Esophagus (tissue), 2 donors: ENCODE results near the gene ZKSCAN8. TPM values are rescaled to one million over a fixed set of nuclear protein-coding genes. Genes with fewer than 3 reads are reported as not detected.
"Not testable (repeated sequence)": the region's sequence is repeated elsewhere in the genome, so short reads cannot be mapped to it uniquely, and the experiment has no call there.

ENCODE experiments used
- H3K27ac ChIP-seq, 2 donors: one replicate each; pipeline ENCODE4 v1.5.1; 2013; ENCODE audit warnings: low read depth in 2 of 2, mild to moderate bottlenecking in 2 of 2, inconsistent platforms in 1 of 2, low read length in 1 of 2, moderate library complexity in 1 of 2
- H3K27me3 ChIP-seq, 2 donors: one replicate each; pipeline ENCODE4 v1.6.1; 2013; ENCODE audit warnings: low read length in 2 of 2, control low read depth in 1 of 2, mild to moderate bottlenecking in 1 of 2; ENCODE audit not compliant: insufficient read depth in 2 of 2, control insufficient read depth in 1 of 2
- H3K36me3 ChIP-seq, 2 donors: one replicate each; pipeline ENCODE4 v1.6.1; 2013; ENCODE audit warnings: low read length in 1 of 2; ENCODE audit not compliant: control insufficient read depth in 2 of 2, insufficient read depth in 2 of 2
- H3K4me1 ChIP-seq, 2 donors: one replicate each; pipeline ENCODE4 v1.6.1; 2013; ENCODE audit warnings: low read length in 1 of 2; ENCODE audit not compliant: control insufficient read depth in 2 of 2, insufficient read depth in 2 of 2
- H3K4me3 ChIP-seq, 2 donors: one replicate each; pipeline ENCODE4 v1.5.1; 2013; ENCODE audit warnings: low read length in 2 of 2, mild to moderate bottlenecking in 2 of 2, low read depth in 1 of 2, moderate library complexity in 1 of 2
- H3K9me3 ChIP-seq, 2 donors: one replicate each; pipeline ENCODE4 v1.6.1; 2013; ENCODE audit warnings: mild to moderate bottlenecking in 2 of 2, low read depth in 1 of 2, low read length in 1 of 2, moderate library complexity in 1 of 2; ENCODE audit not compliant: control insufficient read depth in 2 of 2, insufficient read depth in 1 of 2
- WGBS, 2 donors: extraction: QIAGEN DNeasy Blood & Tissue Kit; methylation state at CpG; one replicate each; pipeline ENCODE4 v1.1.7; 2013; 5-methylcytosine and 5-hydroxymethylcytosine counted together
- polyA plus RNA-seq, 2 donors: library from polyadenylated mRNA; stranded (reverse); fragments of 200-250 nt; gene quantifications; one replicate each; pipeline ENCODE4 v1.2.3, GENCODE V29; 2013
- donor health status: healthy with polysubstance abuse.
- donor health status: Bipolar disorder and iron deficiency.

The ZKSCAN8 gene
- polyA plus RNA-seq, 2 donors = 1.7 to 2.7 TPM

GRCh38 chr6:28118217-28118616 is 23.5 kb upstream of the ZKSCAN8 start:
- H3K36me3 ChIP-seq = no peaks in the 10 kb centered on the region
- no peak overlapping the region for H3K4me3 ChIP-seq
- H3K27ac ChIP-seq = no peak overlapping the region
- no peaks in the 10 kb centered on the region for H3K9me3 ChIP-seq
- H3K4me1 ChIP-seq = no peaks in the 10 kb centered on the region
- 67 to 76% methylated on average over 1 of the region's 1 CpG for WGBS, 2 donors
- H3K27me3 ChIP-seq = no peaks in the 10 kb centered on the region

- Histone ChIP-seq H3K9me3 (no peaks in the 10 kb centered on the region), H3K4me3 (no peak overlapping the region), H3K36me3 (peaks cover 0 to 3% of the 10 kb centered on the region in 2 donors), H3K27ac (no peak overlapping the region), H3K4me1 (peaks cover 0 to 2% of the 10 kb centered on the region in 2 donors), H3K27me3 (no peaks in the 10 kb centered on the region)
- WGBS, 2 donors = 91 to 94% methylated on average over 2 of the region's 2 CpGs
Measured at GRCh38 chr6:28121876-28122275, 19.8 kb upstream of the ZKSCAN8 start.

- not testable (repeated sequence) for H3K4me1 ChIP-seq, H3K9me3 ChIP-seq, H3K36me3 ChIP-seq, H3K27ac ChIP-seq, H3K27me3 ChIP-seq, H3K4me3 ChIP-seq
- WGBS, 2 donors = 86 to 92% methylated on average over 5 of the region's 5 CpGs
Measured at GRCh38 chr6:28122283-28122682, 19.4 kb upstream of the ZKSCAN8 start.

- Histone ChIP-seq H3K36me3 (peaks cover 2 to 3% of the 10 kb centered on the region in 2 donors), H3K4me1 (peaks cover 0 to 2% of the 10 kb centered on the region in 2 donors), H3K27ac (peak within 1 kb of the TSS; percentile 60 to 69), H3K27me3 (no peaks in the 10 kb centered on the region), H3K4me3 (peak within 1 kb of the TSS; percentile 68 to 78), H3K9me3 (no peaks in the 10 kb centered on the region)
- WGBS, 2 donors = 0 to 1% methylated on average over 24 to 28 of the region's 28 CpGs
Measured at GRCh38 chr6:28124350-28124970, 17.2 kb upstream of the ZKSCAN8 start, which contains the start of gene ZSCAN16. Gene ZSCAN16 (plus strand): TSS chr6:28124609. CDS start chr6:28125444, 835 bp downstream.

GRCh38 chr6:28124971-28125353 is 16.7 kb upstream of the ZKSCAN8 start:
- Histone ChIP-seq H3K27me3 (no peaks in the 10 kb centered on the region), H3K9me3 (no peaks in the 10 kb centered on the region), H3K27ac (peak overlapping the region in 1 of 2 donors; percentile 60), H3K4me3 (peak overlapping the region; percentile 68 to 78), H3K36me3 (peaks cover 2 to 3% of the 10 kb centered on the region in 2 donors), H3K4me1 (peaks cover 0 to 2% of the 10 kb centered on the region in 2 donors)
- 7 to 8% methylated on average over 6 of the region's 6 CpGs for WGBS, 2 donors

- no peak overlapping the region for H3K27ac ChIP-seq
- H3K4me3 ChIP-seq = peak overlapping the region in 1 of 2 donors; percentile 68
- peaks cover 0 to 2% of the 10 kb centered on the region in 2 donors for H3K4me1 ChIP-seq
- no peaks in the 10 kb centered on the region for H3K9me3 ChIP-seq
- no peaks in the 10 kb centered on the region for H3K27me3 ChIP-seq
- peaks cover 2 to 3% of the 10 kb centered on the region in 2 donors for H3K36me3 ChIP-seq
- 72 to 76% methylated on average over 4 of the region's 4 CpGs for WGBS, 2 donors
Measured at GRCh38 chr6:28125401-28125800, 16.3 kb upstream of the ZKSCAN8 start.

GRCh38 chr6:28134015-28134414 is 7.7 kb upstream of the ZKSCAN8 start:
- Histone ChIP-seq H3K36me3 (no peaks in the 10 kb centered on the region), H3K9me3 (no peaks in the 10 kb centered on the region), H3K27ac (no peak overlapping the region), H3K27me3 (no peaks in the 10 kb centered on the region), H3K4me1 (no peaks in the 10 kb centered on the region), H3K4me3 (no peak overlapping the region)
- 56 to 58% methylated on average over 3 of the region's 3 CpGs for WGBS, 2 donors

GRCh38 chr6:28134716-28135115 is 7.0 kb upstream of the ZKSCAN8 start:
- H3K4me3 ChIP-seq = no peak overlapping the region
- 67 to 74% methylated on average over 1 of the region's 1 CpG for WGBS, 2 donors
- H3K4me1 ChIP-seq = no peaks in the 10 kb centered on the region
- no peaks in the 10 kb centered on the region for H3K27me3 ChIP-seq
- H3K9me3 ChIP-seq = no peaks in the 10 kb centered on the region
- no peaks in the 10 kb centered on the region for H3K36me3 ChIP-seq
- no peak overlapping the region for H3K27ac ChIP-seq

GRCh38 chr6:28135393-28135792 is 6.3 kb upstream of the ZKSCAN8 start:
- Histone ChIP-seq H3K27ac (no peak overlapping the region), H3K4me1 (no peaks in the 10 kb centered on the region), H3K9me3 (no peaks in the 10 kb centered on the region), H3K36me3 (no peaks in the 10 kb centered on the region), H3K4me3 (no peak overlapping the region), H3K27me3 (no peaks in the 10 kb centered on the region)
- 16 to 23% methylated on average over 3 of the region's 3 CpGs for WGBS, 2 donors
